ENCODE data around the gene GJD2.

Gene GJD2

GRCh38 chr15:34759347-34759746 lies 4.5 kb upstream of the GJD2 start:
- DNase-seq (ENCODE audit: extremely low read depth, insufficient read length), result no peak
- TF ChIP-seq CTCF (IDR thresholded peaks at IDR 0.05; ENCODE audit: insufficient read depth, low read length, poor library complexity, severe bottlenecking), result no peak
- peaks cover 2% of the 10 kb centered on the region; the same call in 1 of the 2 replicates for H3K27me3 ChIP-seq (replicated peaks; ENCODE audit: control insufficient read depth, insufficient read depth, low read length)
- H3K4me3 ChIP-seq (replicated peaks; ENCODE audit: low read depth, low read length), result no peak overlapping the region
- no peaks in the 10 kb centered on the region for H3K36me3 ChIP-seq (ENCODE audit: control insufficient read depth, insufficient read depth, low read length)

GRCh38 chr15:34757262-34757661 lies 2.5 kb upstream of the GJD2 start:
- no peak overlapping the region for H3K4me3 ChIP-seq (replicated peaks; ENCODE audit: low read depth, low read length)
- DNase-seq (ENCODE audit: extremely low read depth, insufficient read length), result no peak
- no peaks in the 10 kb centered on the region for H3K36me3 ChIP-seq (ENCODE audit: control insufficient read depth, insufficient read depth, low read length)
- peaks cover 4% of the 10 kb centered on the region for H3K27me3 ChIP-seq (replicated peaks; ENCODE audit: control insufficient read depth, insufficient read depth, low read length)
- no peak for TF ChIP-seq CTCF (IDR thresholded peaks at IDR 0.05; ENCODE audit: insufficient read depth, low read length, poor library complexity, severe bottlenecking)

GRCh38 chr15:34755419-34755773 lies 598 bp upstream of the GJD2 start:
- DNase-seq (ENCODE audit: extremely low read depth, insufficient read length), result no peak
- H3K27me3 ChIP-seq (replicated peaks; ENCODE audit: control insufficient read depth, insufficient read depth, low read length), result peaks cover 4% of the 10 kb centered on the region
- no peak overlapping the region for H3K4me3 ChIP-seq (replicated peaks; ENCODE audit: low read depth, low read length)
- H3K36me3 ChIP-seq (ENCODE audit: control insufficient read depth, insufficient read depth, low read length), result no peaks in the 10 kb centered on the region
- no peak for TF ChIP-seq CTCF (IDR thresholded peaks at IDR 0.05; ENCODE audit: insufficient read depth, low read length, poor library complexity, severe bottlenecking)

GRCh38 chr15:34754171-34754601 lies 612 bp downstream of the GJD2 start:
- Histone ChIP-seq H3K36me3 (ENCODE audit: control insufficient read depth, insufficient read depth, low read length) (no peaks in the 10 kb centered on the region), H3K27me3 (replicated peaks; ENCODE audit: control insufficient read depth, insufficient read depth, low read length) (peaks cover 4% of the 10 kb centered on the region), H3K4me3 (replicated peaks; ENCODE audit: low read depth, low read length) (no peak overlapping the region)
- TF ChIP-seq CTCF (IDR thresholded peaks at IDR 0.05; ENCODE audit: insufficient read depth, low read length, poor library complexity, severe bottlenecking), result no peak
- DNase-seq (ENCODE audit: extremely low read depth, insufficient read length), result no peak

GRCh38 chr15:34753236-34753894 lies 1.4 kb downstream of the GJD2 start:
- Histone ChIP-seq H3K36me3 (ENCODE audit: control insufficient read depth, insufficient read depth, low read length) (no peaks in the 10 kb centered on the region), H3K4me3 (replicated peaks; ENCODE audit: low read depth, low read length) (no peak overlapping the region), H3K27me3 (replicated peaks; ENCODE audit: control insufficient read depth, insufficient read depth, low read length) (peaks cover 3% of the 10 kb centered on the region)
- no peak for TF ChIP-seq CTCF (IDR thresholded peaks at IDR 0.05; ENCODE audit: insufficient read depth, low read length, poor library complexity, severe bottlenecking)
- no peak for DNase-seq (ENCODE audit: extremely low read depth, insufficient read length)

- H3K36me3 ChIP-seq (ENCODE audit: control insufficient read depth, insufficient read depth, low read length), result no peaks in the 10 kb centered on the region
- no peak for DNase-seq (ENCODE audit: extremely low read depth, insufficient read length)
- H3K4me3 ChIP-seq (replicated peaks; ENCODE audit: low read depth, low read length), result no peak overlapping the region
- no peak for TF ChIP-seq CTCF (IDR thresholded peaks at IDR 0.05; ENCODE audit: insufficient read depth, low read length, poor library complexity, severe bottlenecking)
- H3K27me3 ChIP-seq (replicated peaks; ENCODE audit: control insufficient read depth, insufficient read depth, low read length), result peaks cover 2% of the 10 kb centered on the region
Observed at GRCh38 chr15:34749691-34750090, 5.1 kb downstream of the GJD2 start.
